ENCODE results near the gene UNC93B1.
A peak's percentile ranks its signal among the peaks of the same experiment; 100 is the strongest.

The UNC93B1 gene

DNA sequence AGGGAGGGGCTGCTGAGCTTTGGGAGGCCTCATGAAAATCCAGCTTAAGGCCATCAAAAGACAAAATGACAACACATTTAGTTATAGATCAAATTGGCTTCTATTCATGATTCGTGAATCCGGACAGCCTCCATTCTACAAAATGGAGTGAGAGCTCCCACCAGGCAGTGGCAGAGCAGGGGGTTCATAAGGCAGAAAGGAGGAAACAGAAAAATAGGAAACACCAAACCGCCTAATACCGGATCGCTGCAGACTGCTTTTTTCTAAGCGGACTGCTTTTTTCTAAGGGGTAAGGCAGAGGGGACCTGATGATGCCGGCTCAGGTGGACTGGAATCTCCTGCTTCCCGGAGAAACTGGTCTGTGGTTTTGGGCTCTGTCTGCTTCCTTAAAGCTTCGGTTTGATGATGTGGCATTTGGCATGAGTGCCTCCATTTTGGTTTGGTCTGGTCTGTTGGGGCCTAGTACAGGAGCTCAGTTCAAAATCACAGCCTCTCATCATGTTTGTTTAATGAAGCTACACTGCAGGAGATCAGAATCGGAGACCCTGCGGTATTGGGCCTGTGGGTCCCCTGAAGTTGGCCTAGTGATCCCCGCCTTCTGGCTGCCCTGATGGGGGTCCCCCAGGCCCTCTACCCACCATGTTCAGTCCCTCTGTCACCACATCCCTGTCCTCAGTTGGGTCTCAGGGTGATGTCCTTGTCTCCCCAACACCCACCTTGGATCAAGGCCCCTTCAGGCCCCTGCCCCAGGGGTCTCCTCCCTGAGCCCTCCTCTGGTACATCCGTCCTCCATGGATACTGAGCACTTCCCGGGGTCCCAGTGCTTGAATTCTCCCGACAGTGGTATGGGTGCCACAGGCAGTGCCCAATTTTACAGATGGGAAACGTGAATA lies 7.4 kb upstream of the UNC93B1 start:
- no peak for DNase-seq (ENCODE audit: low read depth)
- no peak overlapping the region for H3K4me3 ChIP-seq (ENCODE audit: low read length)

GRCh38 chr11:68010090-68011041 lies 6.5 kb upstream of the UNC93B1 start, which contains the start of gene ALDH3B1:
TSS of gene ALDH3B1 (plus strand) at chr11:68010327. CDS start at chr11:68015298, 4,971 bp downstream.
- peak; percentile 39 for DNase-seq (ENCODE audit: low read depth)
- TF ChIP-seq, protein P1, sequence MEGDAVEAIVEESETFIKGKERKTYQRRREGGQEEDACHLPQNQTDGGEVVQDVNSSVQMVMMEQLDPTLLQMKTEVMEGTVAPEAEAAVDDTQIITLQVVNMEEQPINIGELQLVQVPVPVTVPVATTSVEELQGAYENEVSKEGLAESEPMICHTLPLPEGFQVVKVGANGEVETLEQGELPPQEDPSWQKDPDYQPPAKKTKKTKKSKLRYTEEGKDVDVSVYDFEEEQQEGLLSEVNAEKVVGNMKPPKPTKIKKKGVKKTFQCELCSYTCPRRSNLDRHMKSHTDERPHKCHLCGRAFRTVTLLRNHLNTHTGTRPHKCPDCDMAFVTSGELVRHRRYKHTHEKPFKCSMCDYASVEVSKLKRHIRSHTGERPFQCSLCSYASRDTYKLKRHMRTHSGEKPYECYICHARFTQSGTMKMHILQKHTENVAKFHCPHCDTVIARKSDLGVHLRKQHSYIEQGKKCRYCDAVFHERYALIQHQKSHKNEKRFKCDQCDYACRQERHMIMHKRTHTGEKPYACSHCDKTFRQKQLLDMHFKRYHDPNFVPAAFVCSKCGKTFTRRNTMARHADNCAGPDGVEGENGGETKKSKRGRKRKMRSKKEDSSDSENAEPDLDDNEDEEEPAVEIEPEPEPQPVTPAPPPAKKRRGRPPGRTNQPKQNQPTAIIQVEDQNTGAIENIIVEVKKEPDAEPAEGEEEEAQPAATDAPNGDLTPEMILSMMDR (IDR thresholded peaks at IDR 0.05; ENCODE audit: insufficient read depth, low read depth, low read length, missing control alignments), result no peak
- no peak within 1 kb of the TSS for H3K4me3 ChIP-seq (ENCODE audit: low read length)

More for the DNA sequence above, 7.4 kb upstream of the UNC93B1 start:
- TF ChIP-seq, protein P1 (IDR thresholded peaks at IDR 0.05; ENCODE audit: insufficient read depth, low read depth, low read length, missing control alignments), result no peak

GRCh38 chr11:68009391-68010089 lies 5.6 kb upstream of the UNC93B1 start:
- H3K4me3 ChIP-seq (ENCODE audit: low read length), result no peak overlapping the region
- peak; percentile 30 for DNase-seq (ENCODE audit: low read depth)

DNA sequence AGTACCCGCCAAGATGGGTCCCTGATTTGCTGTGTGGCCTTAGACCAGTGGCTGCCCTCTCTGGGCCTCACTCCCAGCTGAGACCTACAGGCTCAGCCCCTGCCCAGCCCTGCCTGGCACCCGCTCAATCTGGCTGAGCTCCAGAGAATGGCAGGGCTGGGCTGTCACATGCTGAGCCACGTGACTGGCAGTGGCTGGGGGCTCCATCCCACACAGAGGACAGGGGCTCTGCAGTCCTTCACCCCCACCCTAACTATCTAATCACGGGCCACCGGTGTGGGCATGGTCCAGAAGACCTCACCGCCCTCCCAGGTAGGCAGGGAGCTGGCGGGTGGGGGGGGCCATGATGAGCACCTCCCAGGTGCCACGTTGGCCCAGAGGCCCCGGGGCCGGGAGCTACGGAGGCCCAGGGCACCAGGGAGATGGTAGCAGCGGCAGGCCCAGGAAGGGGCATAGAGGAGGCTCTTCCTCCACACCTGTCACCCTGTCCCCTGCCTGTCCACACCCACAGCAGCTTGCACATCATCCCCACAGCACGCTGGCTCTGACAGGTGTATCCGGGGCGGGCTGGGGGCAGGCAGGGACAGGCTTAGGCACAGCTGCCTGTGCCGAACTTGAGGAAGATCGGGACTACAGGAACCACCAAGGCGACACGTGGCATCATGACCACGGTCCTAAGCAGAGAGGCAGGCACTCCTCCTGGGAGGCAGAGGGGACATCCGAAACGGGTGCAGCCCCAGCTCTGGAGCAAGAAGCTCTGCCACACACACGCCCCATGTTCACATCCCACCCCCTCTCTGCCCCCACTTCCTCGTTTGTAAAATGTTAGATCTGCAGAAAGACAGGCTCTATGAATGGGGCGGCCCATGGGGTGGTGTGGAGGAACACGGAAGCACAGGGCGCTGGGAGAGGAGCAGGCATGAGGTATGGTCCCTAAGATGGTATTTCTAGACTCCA lies 4.8 kb upstream of the UNC93B1 start:
- no peak overlapping the region for H3K4me3 ChIP-seq (ENCODE audit: low read length)
- TF ChIP-seq, protein P1 (IDR thresholded peaks at IDR 0.05; ENCODE audit: insufficient read depth, low read depth, low read length, missing control alignments), result no peak
- peak; percentile 43 for DNase-seq (ENCODE audit: low read depth)

More at GRCh38 chr11:68009391-68010089, 5.6 kb upstream of the UNC93B1 start:
- TF ChIP-seq, protein P1 (IDR thresholded peaks at IDR 0.05; ENCODE audit: insufficient read depth, low read depth, low read length, missing control alignments), result peak; percentile 16

- TF ChIP-seq, protein P1 (IDR thresholded peaks at IDR 0.05; ENCODE audit: insufficient read depth, low read depth, low read length, missing control alignments), result no peak
- no peak for DNase-seq (ENCODE audit: low read depth)
- H3K4me3 ChIP-seq (ENCODE audit: low read length), result no peak overlapping the region
These were observed 3.8 kb upstream of the UNC93B1 start for GRCh38 chr11:68007498-68008380.

Measured in epithelial cell of esophagus (primary cell).